GM18526 (cell line): ENCODE measurements around the gene ADAMTSL4.

ENCODE experiments used
- POLR2A ChIP-seq: IDR thresholded peaks from 3 replicates; pipeline ENCODE4 v1.6.1; 2011; ENCODE audit not compliant: insufficient read length; ENCODE audit errors: extremely low read depth

The ADAMTSL4 gene

DNA sequence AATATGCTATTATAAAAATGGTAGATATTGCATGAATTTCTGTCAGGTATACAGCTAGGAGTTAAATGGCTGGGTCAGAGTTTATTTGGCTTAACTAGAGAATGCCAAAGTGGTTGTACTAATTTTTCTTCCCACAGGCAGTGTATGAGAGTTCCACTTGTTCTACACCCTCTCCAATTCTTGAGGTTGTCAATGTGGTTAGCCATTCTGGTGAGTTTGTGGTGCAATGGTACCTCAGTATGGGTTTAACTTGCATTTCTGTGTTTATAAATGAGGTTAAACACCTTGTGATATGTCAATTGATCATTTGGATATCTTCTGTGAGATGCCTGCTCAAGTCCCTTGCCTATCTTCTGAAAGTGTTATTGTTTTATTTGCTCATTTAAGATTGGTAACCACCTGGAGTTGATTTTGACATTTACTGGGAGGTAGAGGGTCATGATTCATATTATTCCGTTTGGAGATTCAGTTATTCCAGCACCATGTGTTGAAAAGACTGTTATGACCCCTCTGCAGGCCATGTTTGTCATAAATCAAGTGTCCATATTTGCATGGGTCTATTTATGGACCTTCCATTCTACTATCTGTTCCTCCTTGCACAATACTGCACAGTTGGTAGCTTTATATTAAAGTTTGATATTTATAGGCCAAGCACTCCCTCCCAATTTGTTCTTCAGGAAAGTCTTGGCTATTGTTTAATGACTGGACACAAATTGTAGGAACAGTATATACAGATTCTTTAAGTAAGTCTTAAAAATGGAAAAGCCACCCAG, 27.8 kb upstream of the ADAMTSL4 start:
- TF ChIP-seq POLR2A, result no peak

GRCh38 chr1:150525348-150525747, 23.9 kb upstream of the ADAMTSL4 start:
- no peak for TF ChIP-seq POLR2A

DNA sequence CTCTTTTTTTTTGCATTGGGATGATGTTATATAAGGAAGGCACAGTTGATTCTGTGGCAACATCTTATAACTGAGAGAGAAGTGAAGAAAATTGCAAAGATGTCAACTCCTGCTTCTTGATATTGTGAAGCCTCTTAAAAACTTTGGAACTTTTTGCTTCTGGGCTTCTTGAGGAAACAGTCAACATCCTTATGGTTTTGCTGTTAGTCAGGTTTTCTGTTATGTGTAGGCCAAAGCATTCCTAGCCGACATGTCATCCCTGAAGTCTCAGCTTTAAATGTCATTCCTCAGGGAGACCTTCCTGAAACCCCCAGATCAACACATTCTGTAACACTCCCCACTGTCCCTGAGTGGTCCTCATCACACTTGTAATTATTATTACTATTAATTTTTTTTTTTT, 21.0 kb upstream of the ADAMTSL4 start:
- no peak for TF ChIP-seq POLR2A

- TF ChIP-seq POLR2A, result no peak
These were observed 20.2 kb upstream of the ADAMTSL4 start for GRCh38 chr1:150529017-150529416.

DNA sequence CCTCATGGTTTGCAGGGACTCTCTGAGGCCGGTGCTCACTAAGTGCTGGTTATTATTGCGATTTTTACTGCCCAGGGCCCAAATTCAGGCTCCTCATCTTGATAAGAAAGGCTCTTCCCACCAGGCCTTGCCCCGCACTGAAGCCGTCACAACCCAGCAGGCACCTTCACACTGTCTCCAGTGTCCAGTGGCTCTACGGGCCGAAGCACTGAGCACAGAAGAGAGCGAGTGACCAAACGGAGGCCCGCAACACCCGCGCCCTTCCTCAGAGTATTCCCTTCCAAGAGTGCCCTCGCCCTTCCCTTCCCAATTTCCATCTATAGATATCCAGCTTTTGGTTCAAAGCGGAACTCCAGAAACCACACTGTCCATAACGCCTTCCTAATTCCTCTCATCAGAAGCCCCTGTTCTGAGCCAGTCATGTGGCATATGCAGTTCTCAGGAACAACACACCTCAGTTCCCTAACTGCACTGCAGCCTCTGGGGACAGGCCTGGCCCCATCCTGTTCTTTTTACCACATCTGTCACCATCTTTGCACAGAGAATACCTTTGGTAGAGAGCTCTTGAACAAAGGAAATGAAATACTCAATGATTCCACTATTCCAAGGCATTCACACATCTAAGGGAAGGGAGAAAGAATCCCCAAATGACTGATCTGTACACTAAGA, 18.6 kb upstream of the ADAMTSL4 start:
- TF ChIP-seq POLR2A, result no peak

DNA sequence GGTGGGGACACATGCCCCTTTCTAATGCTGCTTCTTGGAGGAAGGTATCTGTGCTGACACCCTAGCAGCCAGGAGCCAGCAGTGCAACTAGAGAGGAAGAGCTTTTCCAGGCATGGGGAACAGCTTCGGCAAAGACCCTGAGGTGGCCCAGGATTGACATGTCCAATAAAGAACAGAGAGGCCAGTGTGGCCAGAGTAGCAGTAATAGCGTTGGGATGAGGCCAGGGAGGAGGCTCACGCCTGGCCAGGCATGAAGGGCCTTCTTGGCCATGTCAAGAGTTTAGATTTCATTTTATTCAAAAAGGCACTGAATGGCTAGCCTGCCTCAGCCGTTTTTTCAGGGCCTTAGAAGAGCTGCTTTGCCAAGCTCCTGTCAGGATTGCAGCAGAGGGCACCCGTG, 16.3 kb upstream of the ADAMTSL4 start:
- no peak for TF ChIP-seq POLR2A

- no peak for TF ChIP-seq POLR2A
These were observed 15.2 kb upstream of the ADAMTSL4 start for GRCh38 chr1:150534002-150534401.

DNA sequence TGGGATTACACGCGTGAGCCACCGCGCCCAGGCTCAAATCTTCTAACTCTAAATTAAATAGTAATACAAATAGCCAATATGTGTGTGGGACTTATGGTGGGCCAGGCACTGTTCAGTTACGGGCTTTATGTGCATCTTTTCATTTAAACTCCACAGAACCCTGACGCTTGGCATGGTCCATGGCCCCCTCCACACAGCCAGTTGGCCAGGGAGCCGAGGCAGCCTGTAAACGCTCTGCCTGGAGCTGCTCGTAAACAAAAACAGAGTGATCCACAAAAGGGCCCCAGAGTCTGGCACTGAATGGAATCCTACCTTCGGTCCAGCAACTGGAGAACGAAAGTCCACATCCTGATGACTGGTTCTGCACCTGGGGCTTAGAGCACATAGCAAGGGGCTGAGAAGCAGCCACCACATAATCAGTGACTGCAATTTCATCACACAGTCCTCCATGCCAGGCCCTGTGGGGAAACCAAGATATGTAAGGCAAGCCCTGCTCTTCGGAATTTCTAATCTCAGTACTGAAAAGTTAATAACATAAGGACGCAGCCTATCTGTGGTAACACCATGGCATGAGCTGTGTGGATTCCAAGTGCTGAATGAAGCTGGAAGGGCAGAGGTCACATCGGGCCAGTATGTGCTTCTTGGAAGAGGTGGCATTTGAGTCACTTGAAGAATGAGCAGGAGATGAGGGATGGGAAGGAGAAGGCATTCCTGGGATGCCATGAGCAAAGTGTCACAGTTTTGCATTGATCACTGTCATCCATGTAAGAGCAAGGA, 13.5 kb upstream of the ADAMTSL4 start:
- TF ChIP-seq POLR2A, result no peak

DNA sequence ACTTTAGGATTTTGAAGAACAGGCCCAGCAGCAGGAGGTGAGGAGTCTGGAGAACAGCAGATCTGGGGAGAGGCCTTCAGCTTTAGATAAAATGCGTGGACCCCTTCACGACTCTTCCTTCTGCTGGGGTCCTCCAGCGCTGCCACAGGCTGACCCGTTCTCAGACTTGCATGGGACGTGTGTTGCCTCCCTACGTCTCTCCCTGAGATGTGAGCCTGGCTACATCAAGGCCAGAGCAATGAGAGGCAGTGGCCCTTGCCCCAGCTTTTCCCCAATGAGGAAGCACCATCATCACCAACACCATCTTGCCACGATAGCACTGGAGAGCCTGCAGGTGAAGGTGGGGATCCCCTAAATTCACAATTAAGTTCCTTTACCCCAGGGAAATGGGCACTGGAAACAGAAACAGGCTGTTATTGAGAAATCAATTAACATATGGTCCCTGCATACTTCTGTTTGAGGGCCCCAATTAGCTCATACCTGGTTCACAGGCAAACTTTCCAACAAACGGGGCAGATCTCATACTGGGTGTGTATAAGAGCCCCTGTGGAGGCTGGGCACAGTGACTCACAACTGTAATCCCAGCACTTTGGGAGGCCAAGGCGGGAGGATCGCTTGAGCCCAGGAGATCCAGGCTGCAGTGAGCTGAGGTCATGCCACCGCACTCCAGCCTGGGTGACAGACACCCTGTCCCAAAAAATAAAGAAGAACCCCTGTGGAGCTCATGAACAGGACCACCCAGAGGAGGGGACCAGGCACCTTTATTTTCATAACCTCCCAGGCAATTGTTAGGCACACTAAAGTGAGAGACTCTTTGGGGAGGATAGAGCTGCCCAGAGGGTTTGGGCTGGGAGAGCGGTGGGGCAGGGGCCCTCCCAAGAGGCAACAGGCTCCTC, 12.1 kb upstream of the ADAMTSL4 start:
- TF ChIP-seq POLR2A, result no peak

GRCh38 chr1:150537732-150538684, 11.2 kb upstream of the ADAMTSL4 start:
- TF ChIP-seq POLR2A, result no peak

DNA sequence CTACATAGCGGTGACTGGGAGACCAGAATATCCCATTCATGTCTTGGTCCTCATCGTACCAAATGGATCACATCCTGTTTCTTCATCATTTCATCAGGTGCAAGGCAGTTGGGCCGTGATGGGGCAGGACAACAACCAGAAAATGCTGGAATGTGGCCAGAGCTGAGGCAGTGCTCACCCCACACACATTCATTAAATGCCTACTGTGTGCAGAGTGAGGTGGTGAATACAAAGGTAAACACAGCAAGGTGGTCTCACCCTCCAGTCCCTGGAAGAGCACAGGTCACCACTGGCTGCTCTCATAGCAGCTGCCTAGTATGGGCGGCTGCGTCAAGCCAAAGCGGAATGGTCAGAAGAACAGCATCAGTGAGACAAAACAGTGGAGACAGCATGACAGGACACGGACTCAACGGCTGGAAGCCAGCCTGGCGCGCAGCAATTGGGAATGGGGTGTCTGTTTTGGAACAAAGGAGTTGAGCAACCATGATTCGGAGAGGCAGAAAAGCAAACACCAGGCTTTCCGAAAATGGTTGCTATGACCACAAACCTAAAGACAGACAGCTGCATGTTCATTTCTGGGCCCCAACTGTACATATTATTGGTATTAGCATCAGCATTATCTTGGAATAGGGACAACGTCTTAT, 5.6 kb upstream of the ADAMTSL4 start:
- TF ChIP-seq POLR2A, result no peak

DNA sequence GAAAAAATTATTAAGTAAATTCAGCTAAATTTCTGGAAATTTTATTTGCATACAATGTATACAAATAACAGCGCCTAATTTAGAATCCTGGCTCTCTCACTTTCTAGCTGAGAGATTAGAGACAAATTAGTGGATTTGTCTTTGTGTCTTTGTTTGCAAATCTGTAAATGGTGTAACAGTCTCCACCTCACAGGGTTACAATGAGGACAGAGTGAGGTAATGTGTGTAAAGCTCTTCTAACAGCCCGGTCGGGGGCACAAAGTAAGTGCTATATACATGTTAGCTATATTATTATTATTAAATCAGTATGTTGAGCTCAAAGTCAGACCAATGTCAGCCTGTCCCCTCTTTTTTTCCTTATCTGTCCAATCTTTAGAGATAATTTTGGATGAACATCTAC, 5.0 kb upstream of the ADAMTSL4 start:
- TF ChIP-seq POLR2A, result no peak

- TF ChIP-seq POLR2A, result no peak
These were observed 3.6 kb upstream of the ADAMTSL4 start for GRCh38 chr1:150545486-150546032.
